OCI-LY3 (cell line): ENCODE data around the gene ACOT4.
"Not testable (repeated sequence)": the region's sequence is repeated elsewhere in the genome, so short reads cannot be mapped to it uniquely, and the experiment has no call there.

Experiments used
- H2AFZ ChIP-seq: fragments of 200-600, 300-600 bp; shearing (Covaris generic); 2 replicates; pipeline ENCODE4 v1.6.0; 2014; ENCODE audit warnings: antibody characterized with exemption, low read depth, low read length
- H3K27ac ChIP-seq: fragments of 200-600, 300-600 bp; sonication (generic); 2 replicates; pipeline ENCODE4 v1.5.1; 2014; ENCODE audit warnings: mild to moderate bottlenecking, low read length, moderate library complexity, mixed read lengths
- H3K27me3 ChIP-seq: fragments of 200-600, 300-600 bp; sonication (generic); 2 replicates; pipeline ENCODE4 v1.6.1; 2014; ENCODE audit warnings: low read depth, low read length, mixed read lengths
- H3K36me3 ChIP-seq: fragments of 200-600, 300-600 bp; sonication (generic); replicated peaks from 2 replicates; pipeline ENCODE3; 2014; ENCODE audit warnings: low read depth, low read length, mixed read lengths
- H3K4me1 ChIP-seq: fragments of 300-600, 200-600 bp; sonication (generic); 2 replicates; pipeline ENCODE4 v1.6.1; 2014; ENCODE audit warnings: low read length, mixed read lengths
- H3K4me2 ChIP-seq: fragments of 200-600, 300-600 bp; sonication (generic); 2 replicates; pipeline ENCODE4 v1.6.1; 2014; ENCODE audit warnings: low read length, mixed read lengths
- H3K4me3 ChIP-seq: fragments of 300-600, 200-600 bp; sonication (generic); 2 replicates; pipeline ENCODE4 v1.5.1; 2014; ENCODE audit warnings: antibody characterized with exemption, mild to moderate bottlenecking, low read length, moderate library complexity
- H3K79me2 ChIP-seq: fragments of 300-600, 200-600 bp; shearing (Covaris generic); 2 replicates; pipeline ENCODE4 v1.6.1; 2014; ENCODE audit warnings: mild to moderate bottlenecking, low read length, mixed read lengths
- H3K9ac ChIP-seq: fragments of 300-600, 200-600 bp; shearing (Covaris generic); 2 replicates; pipeline ENCODE4 v1.6.0; 2014; ENCODE audit warnings: mild to moderate bottlenecking, low read length, moderate library complexity
- H3K9me3 ChIP-seq: fragments of 200-600, 300-600 bp; shearing (Covaris generic); 2 replicates; pipeline ENCODE4 v1.6.1; 2014; ENCODE audit warnings: low read length, mixed read lengths; ENCODE audit not compliant: insufficient read depth
- H4K20me1 ChIP-seq: fragments of 200-600, 300-600 bp; sonication (generic); 2 replicates; pipeline ENCODE4 v1.6.1; 2016; ENCODE audit warnings: low read length, mixed read lengths; ENCODE audit not compliant: insufficient read depth
- EZH2phosphoT487 ChIP-seq: fragments of 200-600 bp; shearing (Covaris generic); IDR thresholded peaks from 2 replicates; pipeline ENCODE4 v1.6.1; 2018; ENCODE audit warnings: antibody characterized with exemption, mixed run types, low read depth
- TF ChIP-seq, protein P1 (sequence below): fragments of 200-600, 300-600 bp; sonication (generic); IDR thresholded peaks from 2 replicates; pipeline ENCODE4 v1.5.1; 2014; ENCODE audit warnings: antibody characterized with exemption, low read length, low read depth

ACOT4 gene, protein sequence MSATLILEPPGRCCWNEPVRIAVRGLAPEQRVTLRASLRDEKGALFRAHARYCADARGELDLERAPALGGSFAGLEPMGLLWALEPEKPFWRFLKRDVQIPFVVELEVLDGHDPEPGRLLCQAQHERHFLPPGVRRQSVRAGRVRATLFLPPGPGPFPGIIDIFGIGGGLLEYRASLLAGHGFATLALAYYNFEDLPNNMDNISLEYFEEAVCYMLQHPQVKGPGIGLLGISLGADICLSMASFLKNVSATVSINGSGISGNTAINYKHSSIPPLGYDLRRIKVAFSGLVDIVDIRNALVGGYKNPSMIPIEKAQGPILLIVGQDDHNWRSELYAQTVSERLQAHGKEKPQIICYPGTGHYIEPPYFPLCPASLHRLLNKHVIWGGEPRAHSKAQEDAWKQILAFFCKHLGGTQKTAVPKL

DNA sequence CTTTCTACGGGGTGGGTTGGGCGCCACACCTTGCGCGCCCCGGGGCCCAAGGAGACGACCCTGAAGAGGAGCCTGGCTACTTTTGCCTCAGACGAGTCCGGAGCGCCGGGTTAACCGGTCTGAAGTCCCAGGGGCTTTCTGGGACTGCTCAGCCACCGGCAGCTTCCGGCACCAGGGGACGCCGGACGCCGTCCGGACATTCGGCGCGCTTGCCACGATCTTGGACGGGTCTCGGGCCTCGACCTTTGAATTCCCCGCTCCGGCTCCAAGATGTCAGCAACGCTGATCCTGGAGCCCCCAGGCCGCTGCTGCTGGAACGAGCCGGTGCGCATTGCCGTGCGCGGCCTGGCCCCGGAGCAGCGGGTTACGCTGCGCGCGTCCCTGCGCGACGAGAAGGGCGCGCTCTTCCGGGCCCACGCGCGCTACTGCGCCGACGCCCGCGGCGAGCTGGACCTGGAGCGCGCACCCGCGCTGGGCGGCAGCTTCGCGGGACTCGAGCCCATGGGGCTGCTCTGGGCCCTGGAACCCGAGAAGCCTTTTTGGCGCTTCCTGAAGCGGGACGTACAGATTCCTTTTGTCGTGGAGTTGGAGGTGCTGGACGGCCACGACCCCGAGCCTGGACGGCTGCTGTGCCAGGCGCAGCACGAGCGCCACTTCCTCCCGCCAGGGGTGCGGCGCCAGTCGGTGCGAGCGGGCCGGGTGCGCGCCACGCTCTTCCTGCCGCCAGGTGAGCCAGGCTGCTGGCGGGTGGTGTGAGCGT is at the start of gene ACOT4:
ACOT4 (plus strand) TSS at position 184 of the 760 bp plus-strand sequence; CDS start at position 271, 87 bp downstream.
- no peaks in the 10 kb centered on the region for H3K79me2 ChIP-seq
- no peaks in the 10 kb centered on the region; the same call in 1 of the 2 replicates for H3K27me3 ChIP-seq
- peak within 1 kb of the TSS; percentile 95 for H2AFZ ChIP-seq
- H3K36me3 ChIP-seq, result no peaks in the 10 kb centered on the region
- peak within 1 kb of the TSS; percentile 88 for H3K4me3 ChIP-seq
- TF ChIP-seq, protein P1, sequence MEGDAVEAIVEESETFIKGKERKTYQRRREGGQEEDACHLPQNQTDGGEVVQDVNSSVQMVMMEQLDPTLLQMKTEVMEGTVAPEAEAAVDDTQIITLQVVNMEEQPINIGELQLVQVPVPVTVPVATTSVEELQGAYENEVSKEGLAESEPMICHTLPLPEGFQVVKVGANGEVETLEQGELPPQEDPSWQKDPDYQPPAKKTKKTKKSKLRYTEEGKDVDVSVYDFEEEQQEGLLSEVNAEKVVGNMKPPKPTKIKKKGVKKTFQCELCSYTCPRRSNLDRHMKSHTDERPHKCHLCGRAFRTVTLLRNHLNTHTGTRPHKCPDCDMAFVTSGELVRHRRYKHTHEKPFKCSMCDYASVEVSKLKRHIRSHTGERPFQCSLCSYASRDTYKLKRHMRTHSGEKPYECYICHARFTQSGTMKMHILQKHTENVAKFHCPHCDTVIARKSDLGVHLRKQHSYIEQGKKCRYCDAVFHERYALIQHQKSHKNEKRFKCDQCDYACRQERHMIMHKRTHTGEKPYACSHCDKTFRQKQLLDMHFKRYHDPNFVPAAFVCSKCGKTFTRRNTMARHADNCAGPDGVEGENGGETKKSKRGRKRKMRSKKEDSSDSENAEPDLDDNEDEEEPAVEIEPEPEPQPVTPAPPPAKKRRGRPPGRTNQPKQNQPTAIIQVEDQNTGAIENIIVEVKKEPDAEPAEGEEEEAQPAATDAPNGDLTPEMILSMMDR, result no peak
- TF ChIP-seq EZH2phosphoT487, result no peak
- H3K4me2 ChIP-seq, result peak within 1 kb of the TSS; percentile 76
- no peaks in the 10 kb centered on the region for H4K20me1 ChIP-seq
- no peak within 1 kb of the TSS for H3K27ac ChIP-seq
- peak within 1 kb of the TSS; percentile 70 for H3K9ac ChIP-seq
- peaks cover 3% of the 10 kb centered on the region; the same call in 1 of the 2 replicates for H3K4me1 ChIP-seq
- H3K9me3 ChIP-seq, result no peaks in the 10 kb centered on the region

DNA sequence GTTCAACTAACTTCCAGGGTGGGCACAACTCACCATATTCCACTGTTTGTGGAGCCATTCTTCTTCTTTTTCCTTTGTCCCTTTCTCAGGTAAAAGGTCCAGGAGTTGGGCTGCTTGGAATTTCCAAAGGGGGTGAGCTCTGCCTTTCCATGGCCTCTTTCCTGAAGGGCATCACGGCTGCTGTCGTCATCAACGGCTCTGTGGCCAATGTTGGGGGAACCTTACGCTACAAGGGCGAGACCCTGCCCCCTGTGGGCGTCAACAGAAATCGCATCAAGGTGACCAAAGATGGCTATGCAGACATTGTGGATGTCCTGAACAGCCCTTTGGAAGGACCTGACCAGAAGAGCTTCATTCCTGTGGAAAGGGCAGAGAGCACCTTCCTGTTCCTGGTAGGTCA is 48.7 kb upstream of the ACOT4 start:
- H3K4me3 ChIP-seq, result not testable (repeated sequence)

DNA sequence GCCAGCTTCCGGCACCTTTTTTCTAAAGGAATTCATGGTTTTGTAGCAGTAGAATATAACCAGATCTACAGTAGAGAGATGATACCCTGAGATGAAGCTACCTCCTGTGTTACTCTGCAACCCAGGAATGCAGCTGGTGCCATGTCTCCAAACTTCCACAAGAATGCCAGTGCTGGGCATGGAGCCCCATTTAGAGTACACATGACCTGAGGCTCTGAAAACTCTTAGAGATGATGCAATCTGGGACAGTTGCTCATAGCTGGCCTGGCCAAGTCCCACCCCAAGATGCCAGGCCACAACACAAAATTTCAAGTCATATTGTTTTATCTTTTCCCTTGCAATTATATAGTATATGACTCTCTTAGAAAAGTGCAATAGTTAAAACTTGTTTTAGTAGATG is 46.3 kb upstream of the ACOT4 start:
- not testable (repeated sequence) for H2AFZ ChIP-seq, H3K4me1 ChIP-seq, H3K9me3 ChIP-seq, H3K27me3 ChIP-seq, H3K79me2 ChIP-seq, H3K4me3 ChIP-seq, H3K9ac ChIP-seq, H3K36me3 ChIP-seq, H3K27ac ChIP-seq, H3K4me2 ChIP-seq, H4K20me1 ChIP-seq

More for the DNA sequence above, 48.7 kb upstream of the ACOT4 start:
- not testable (repeated sequence) for H3K79me2 ChIP-seq, H3K9ac ChIP-seq, H3K9me3 ChIP-seq, H3K27me3 ChIP-seq, H2AFZ ChIP-seq, H3K4me2 ChIP-seq, H3K4me1 ChIP-seq, H3K27ac ChIP-seq, H3K36me3 ChIP-seq, H4K20me1 ChIP-seq

GRCh38 chr14:73549097-73549496 is 42.6 kb upstream of the ACOT4 start:
- not testable (repeated sequence) for H3K4me3 ChIP-seq, H3K79me2 ChIP-seq, H3K4me2 ChIP-seq, H3K9me3 ChIP-seq, H3K27ac ChIP-seq, H3K27me3 ChIP-seq, H3K36me3 ChIP-seq, H2AFZ ChIP-seq, H3K4me1 ChIP-seq, H4K20me1 ChIP-seq, H3K9ac ChIP-seq

DNA sequence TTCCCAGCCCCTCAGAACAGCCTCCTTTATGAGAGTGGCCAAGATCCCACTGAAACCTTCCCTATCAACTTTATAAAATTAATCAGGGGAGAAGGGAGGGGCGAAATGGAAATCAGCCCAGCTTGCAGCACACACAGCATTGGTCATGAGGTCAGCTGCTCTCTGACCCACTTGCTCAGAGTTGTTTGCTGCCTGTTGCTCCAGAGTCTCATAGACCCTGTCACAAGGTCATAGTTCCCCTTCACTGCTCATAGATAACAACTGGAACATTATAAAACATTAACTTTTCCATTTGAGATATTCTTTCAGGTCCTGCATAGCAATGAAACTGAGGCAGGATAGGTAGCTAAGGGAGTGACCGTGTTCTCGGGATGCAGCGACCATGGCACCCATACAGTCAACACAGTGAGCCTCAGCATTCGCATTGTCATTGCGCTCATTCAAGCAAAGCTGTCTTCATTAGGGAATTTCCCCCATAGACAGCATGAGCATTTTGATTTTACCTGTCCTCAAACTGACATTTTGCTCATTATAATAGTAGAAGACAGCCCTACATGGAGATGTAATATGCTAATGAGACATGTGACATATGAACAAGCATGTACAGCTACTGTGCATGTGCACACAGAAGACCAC is 41.7 kb upstream of the ACOT4 start:
- not testable (repeated sequence) for H3K4me1 ChIP-seq, H3K27ac ChIP-seq, H3K4me3 ChIP-seq, H3K79me2 ChIP-seq, H3K9ac ChIP-seq, H4K20me1 ChIP-seq, H3K27me3 ChIP-seq, H3K36me3 ChIP-seq, H2AFZ ChIP-seq, H3K9me3 ChIP-seq
- peak overlapping the region; percentile 20; the same call in 1 of the 2 replicates for H3K4me2 ChIP-seq
